B cell (primary cell): ENCODE measurements around the gene PTPN4. TPM values are rescaled to one million over a fixed set of nuclear protein-coding genes. Genes with fewer than 3 reads are reported as not detected.

ENCODE experiments used
- ATAC-seq: fragments of 200-7000 bp; cut with Tn5 transposase; one replicate; pipeline ENCODE4 v1.10.0; 2021; ENCODE audit warnings: low read depth, mild to moderate bottlenecking, moderate number of reproducible peaks, moderate library complexity
- CTCF ChIA-PET: fragments of 350-600 bp; sonication (Branson Sonifier 250); formaldehyde crosslinking; loops from one replicate; lab custom pipeline; 2021; ENCODE audit warnings: antibody characterized with exemption, inconsistent platforms; lab: Charles Lee
- POLR2A ChIA-PET: fragments of 350-600 bp; sonication (Branson Sonifier 250); formaldehyde crosslinking; loops from one replicate; lab custom pipeline; 2021; ENCODE audit warnings: antibody characterized with exemption; lab: Charles Lee
- DNase-seq: peaks from one replicate; pipeline ENCODE4 v3.0.0; 2013
- H2AFZ ChIP-seq: 2 replicates; pipeline ENCODE4 v1.6.1; 2012; ENCODE audit warnings: mild to moderate bottlenecking, low read depth, low read length; ENCODE audit not compliant: insufficient read depth, poor library complexity, severe bottlenecking
- H3K27ac ChIP-seq, 2 donors: 1 replicate in 1 of 2; 2 replicates in 1 of 2; pipeline ENCODE4 v1.5.1; 2012 to 2013; ENCODE audit warnings: low read length in 2 of 2, mild to moderate bottlenecking in 2 of 2, moderate library complexity in 1 of 2
- H3K27me3 ChIP-seq, 4 experiments: fragments of 200-600 bp in 1 of 4; sonication (generic) in 1 of 4; replicated peaks in 1 of 4; 1 replicate in 2 of 4; 2 replicates in 2 of 4; pipeline versions ENCODE4 v1.6.1 to v1.7.0; 2013 to 2016; ENCODE audit warnings: low read length in 3 of 4, mild to moderate bottlenecking in 2 of 4, mixed read lengths in 1 of 4, moderate library complexity in 1 of 4; ENCODE audit not compliant: insufficient read depth in 4 of 4, control insufficient read depth in 3 of 4; ENCODE audit errors: control extremely low read depth in 1 of 4
- H3K36me3 ChIP-seq, 2 experiments: replicated peaks in 1 of 2; 1 replicate in 1 of 2; 2 replicates in 1 of 2; pipeline versions ENCODE4 v1.6.1 to v1.7.1; 2013; ENCODE audit warnings: low read length in 1 of 2; ENCODE audit not compliant: insufficient read depth in 2 of 2, control insufficient read depth in 1 of 2; ENCODE audit errors: control extremely low read depth in 1 of 2, extremely low read depth in 1 of 2
- H3K4me1 ChIP-seq, 2 donors: fragments of 200-600 bp in 1 of 2; sonication (generic) in 1 of 2; 1 replicate in 1 of 2; 2 replicates in 1 of 2; pipeline versions ENCODE4 v1.5.1 to v1.6.1; 2013 to 2017; ENCODE audit warnings: low read length in 2 of 2; ENCODE audit not compliant: control insufficient read depth in 2 of 2, insufficient read depth in 2 of 2
- H3K4me2 ChIP-seq: replicated peaks from 2 replicates; pipeline ENCODE3; 2012; ENCODE audit warnings: mild to moderate bottlenecking, low read depth, low read length; ENCODE audit not compliant: poor library complexity, severe bottlenecking
- H3K4me3 ChIP-seq, 5 experiments: fragments of 200-600 bp in 1 of 5; sonication (generic) in 1 of 5; 1 replicate in 3 of 5; 2 replicates in 2 of 5; pipeline versions ENCODE4 v1.5.1 to v1.7.0; 2011 to 2016; ENCODE audit warnings: low read length in 4 of 5, mild to moderate bottlenecking in 4 of 5, low read depth in 2 of 5, control low read depth in 1 of 5, moderate library complexity in 1 of 5; ENCODE audit not compliant: insufficient read depth in 1 of 5; ENCODE audit errors: control extremely low read depth in 1 of 5, extremely low read depth in 1 of 5
- H3K79me2 ChIP-seq: fragments of 200-600 bp; sonication (generic); one replicate; pipeline ENCODE4 v1.6.0; 2016; ENCODE audit warnings: low read length; ENCODE audit not compliant: control insufficient read depth, insufficient read depth
- H3K9ac ChIP-seq: fragments of 200-600 bp; sonication (generic); 2 replicates; pipeline ENCODE4 v1.6.1; 2017; ENCODE audit warnings: mild to moderate bottlenecking, low read length, moderate library complexity
- H3K9me3 ChIP-seq, 3 donors: one replicate each; pipeline versions ENCODE4 v1.6.1 to v1.7.1; 2013; ENCODE audit warnings: low read length in 2 of 3; ENCODE audit not compliant: control insufficient read depth in 2 of 3, insufficient read depth in 1 of 3; ENCODE audit errors: control extremely low read depth in 1 of 3
- H4K20me1 ChIP-seq: 2 replicates; pipeline ENCODE4 v1.6.0; 2012; ENCODE audit warnings: mild to moderate bottlenecking, low read length; ENCODE audit not compliant: insufficient read depth, control insufficient read depth, poor library complexity, severe bottlenecking
- H3K27ac Mint-ChIP-seq: one replicate; pipeline ENCODE4 v1.8.0; 2021; ENCODE audit warnings: mixed read lengths
- H3K27me3 Mint-ChIP-seq: one replicate; pipeline ENCODE4 v1.8.0; 2021; ENCODE audit warnings: mixed read lengths
- H3K4me1 Mint-ChIP-seq: one replicate; pipeline ENCODE4 v1.8.0; 2021; ENCODE audit warnings: mixed read lengths
- H3K4me3 Mint-ChIP-seq: one replicate; pipeline ENCODE4 v1.8.0; 2021; ENCODE audit warnings: mixed read lengths
- H3K9me3 Mint-ChIP-seq: one replicate; pipeline ENCODE4 v1.8.0; 2022; ENCODE audit warnings: mixed read lengths; ENCODE audit not compliant: insufficient read depth
- EZH2 ChIP-seq: IDR thresholded peaks from 2 replicates; pipeline ENCODE4 v1.6.1; 2012; ENCODE audit warnings: borderline replicate concordance, low read depth, mild to moderate bottlenecking, moderate library complexity, low read length; ENCODE audit not compliant: insufficient read depth, poor library complexity, severe bottlenecking
- WGBS: methylation state at CpG from one replicate; pipeline ENCODE4 v1.1.5; 2013; ENCODE audit warnings: missing lambda C conversion rate; ENCODE audit not compliant: insufficient coverage; 5-methylcytosine and 5-hydroxymethylcytosine counted together
- intact Hi-C: fragments of 100-400 bp; cut with micrococcal nuclease; formaldehyde crosslinking; loops from one replicate; pipeline ENCODE4 v1.10.0; 2022
- polyA plus RNA-seq: library from polyadenylated mRNA; depleted of rRNA; stranded (reverse); fragments of >200 nt; gene quantifications from 2 replicates; pipeline ENCODE4 v1.2.3, GENCODE V29; 2012
- total RNA-seq, 2 donors: library from RNA; stranded (reverse); fragments of 120-200 nt in 1 of 2; gene quantifications; 1 replicate in 1 of 2; 2 replicates in 1 of 2; pipeline versions ENCODE4 v1.2.3 to v1.2.4, GENCODE V29; 2013 to 2022
- TF ChIP-seq, protein P1 (sequence below): fragments of 200-600 bp; IDR thresholded peaks from one replicate; pipeline ENCODE4 v1.8.0; 2022; ENCODE audit warnings: antibody characterized with exemption, mild to moderate bottlenecking

The PTPN4 gene
- total and polyA plus RNA-seq, 2 donors (not counting 1 experiment from before 2014, with no cell fraction given): 12.6 to 54.8 TPM

- peaks cover 0 to 12% of the 10 kb centered on the region in 2 experiments for H3K36me3 ChIP-seq
- Mint-ChIP-seq H3K9me3 (peaks cover 5% of the 10 kb centered on the region), H3K4me1 (peaks cover 11% of the 10 kb centered on the region), H3K27me3 (no peaks in the 10 kb centered on the region), H3K27ac (no peak overlapping the region), H3K4me3 (no peak overlapping the region)
- no peak overlapping the region for H3K4me3 ChIP-seq
- no peak overlapping the region for H2AFZ ChIP-seq
- CTCF ChIA-PET: interaction anchor here (1.0 kb wide), 1 partner anchor 67 kb away, joined by 7 read pairs; no protein-coding TSS in a partner anchor
- no peak overlapping the region for H3K27ac ChIP-seq
- no peak for ATAC-seq
- POLR2A ChIA-PET: interaction anchor here (1.2 kb wide), 1 partner anchor 60 kb away, joined by 4 read pairs; no protein-coding TSS in a partner anchor
- intact Hi-C loops: no loop called here
- H4K20me1 ChIP-seq: no peaks in the 10 kb centered on the region
- H3K4me2 ChIP-seq: no peak overlapping the region
- no peaks in the 10 kb centered on the region for H3K27me3 ChIP-seq
- H3K4me1 ChIP-seq: no peaks in the 10 kb centered on the region
- no peak overlapping the region for H3K9ac ChIP-seq
- TF ChIP-seq, protein P1, sequence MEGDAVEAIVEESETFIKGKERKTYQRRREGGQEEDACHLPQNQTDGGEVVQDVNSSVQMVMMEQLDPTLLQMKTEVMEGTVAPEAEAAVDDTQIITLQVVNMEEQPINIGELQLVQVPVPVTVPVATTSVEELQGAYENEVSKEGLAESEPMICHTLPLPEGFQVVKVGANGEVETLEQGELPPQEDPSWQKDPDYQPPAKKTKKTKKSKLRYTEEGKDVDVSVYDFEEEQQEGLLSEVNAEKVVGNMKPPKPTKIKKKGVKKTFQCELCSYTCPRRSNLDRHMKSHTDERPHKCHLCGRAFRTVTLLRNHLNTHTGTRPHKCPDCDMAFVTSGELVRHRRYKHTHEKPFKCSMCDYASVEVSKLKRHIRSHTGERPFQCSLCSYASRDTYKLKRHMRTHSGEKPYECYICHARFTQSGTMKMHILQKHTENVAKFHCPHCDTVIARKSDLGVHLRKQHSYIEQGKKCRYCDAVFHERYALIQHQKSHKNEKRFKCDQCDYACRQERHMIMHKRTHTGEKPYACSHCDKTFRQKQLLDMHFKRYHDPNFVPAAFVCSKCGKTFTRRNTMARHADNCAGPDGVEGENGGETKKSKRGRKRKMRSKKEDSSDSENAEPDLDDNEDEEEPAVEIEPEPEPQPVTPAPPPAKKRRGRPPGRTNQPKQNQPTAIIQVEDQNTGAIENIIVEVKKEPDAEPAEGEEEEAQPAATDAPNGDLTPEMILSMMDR: no peak
- H3K9me3 ChIP-seq: peaks cover 0 to 6% (median 2%) of the 10 kb centered on the region in 3 donors
- DNase-seq: no peak
- H3K79me2 ChIP-seq: peaks cover 33% of the 10 kb centered on the region
Observed at GRCh38 chr2:119820275-119820674, 60.6 kb downstream of the PTPN4 start.

DNA sequence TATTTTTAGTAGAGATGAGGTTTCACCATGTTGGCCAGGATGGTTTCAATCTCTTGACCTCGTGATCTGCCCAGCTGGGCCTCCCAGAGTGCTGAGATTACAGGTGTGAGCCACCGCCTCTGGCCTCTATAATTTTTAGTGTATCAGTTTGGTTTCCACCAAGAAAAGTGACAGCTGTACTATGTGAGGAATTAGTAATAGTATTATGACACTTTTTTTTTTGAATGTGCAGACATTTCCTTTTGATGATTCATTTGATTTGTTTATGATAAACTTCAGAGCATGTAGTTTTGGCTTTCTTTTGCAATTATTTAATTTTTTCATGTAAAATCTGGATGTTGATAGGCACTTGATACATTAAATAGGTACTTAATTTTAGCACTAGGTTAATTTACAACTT, 61.5 kb downstream of the PTPN4 start:
- ChIA-PET POLR2A (no interaction called here), CTCF (interaction anchor here (4.7 kb wide), 1 partner anchor 67 kb away, joined by 68 read pairs; no protein-coding TSS in a partner anchor)
- H4K20me1 ChIP-seq: peaks cover under 1% of the 10 kb centered on the region
- H3K36me3 ChIP-seq: peaks cover 0 to 12% of the 10 kb centered on the region in 2 experiments
- no peaks in the 10 kb centered on the region for H3K4me1 ChIP-seq
- ATAC-seq (no peak), DNase-seq (no peak)
- Mint-ChIP-seq H3K4me1 (peaks cover 11% of the 10 kb centered on the region), H3K27me3 (no peaks in the 10 kb centered on the region), H3K9me3 (peaks cover 5% of the 10 kb centered on the region), H3K27ac (no peak overlapping the region), H3K4me3 (no peak overlapping the region)
- H3K79me2 ChIP-seq: peaks cover 39% of the 10 kb centered on the region
- no peak overlapping the region for H3K27ac ChIP-seq
- no peak overlapping the region for H3K9ac ChIP-seq
- no peak overlapping the region for H3K4me3 ChIP-seq
- no peaks in the 10 kb centered on the region for H3K27me3 ChIP-seq
- no peak overlapping the region for H3K4me2 ChIP-seq
- peaks cover 0 to 6% (median 2%) of the 10 kb centered on the region in 3 donors for H3K9me3 ChIP-seq
- TF ChIP-seq, protein P1: no peak
- TF ChIP-seq EZH2: no peak
- WGBS: 100% methylated on average over 1 of the region's 2 CpGs
- H2AFZ ChIP-seq: no peak overlapping the region
- intact Hi-C loops: no loop called here
